Psoas muscle (tissue), 8 donors: ENCODE results near the gene LRP1-AS. TPM values are rescaled to one million over a fixed set of nuclear protein-coding genes. Genes with fewer than 3 reads are reported as not detected.

Source experiments
- ATAC-seq, 4 donors: fragments of 200-7000 bp; cut with Tn5 transposase; one replicate each; pipeline ENCODE4 v1.9.1; 2020; ENCODE audit warnings: moderate library complexity in 3 of 4, mild to moderate bottlenecking in 2 of 4
- DNase-seq, 2 donors: peaks; one replicate each; pipeline ENCODE4 v3.0.0-alpha.2; 2020
- H3K27ac ChIP-seq: fragments of 200-600 bp; one replicate; pipeline ENCODE4 v1.8.0; 2022
- H3K27me3 ChIP-seq, 3 donors: fragments of 200-600 bp in 1 of 3; one replicate each; pipeline versions ENCODE4 v1.6.1 to v1.8.0; 2013 to 2022; ENCODE audit warnings: low read length in 2 of 3, mild to moderate bottlenecking in 2 of 3, moderate library complexity in 1 of 3; ENCODE audit not compliant: insufficient read depth in 3 of 3
- H3K36me3 ChIP-seq, 2 donors: fragments of 200-600 bp in 1 of 2; one replicate each; pipeline versions ENCODE4 v1.6.1 to v1.8.0; 2013 to 2022; ENCODE audit warnings: low read depth in 1 of 2, mild to moderate bottlenecking in 1 of 2, moderate library complexity in 1 of 2; ENCODE audit not compliant: insufficient read depth in 1 of 2
- H3K4me1 ChIP-seq: fragments of 200-600 bp; one replicate; pipeline ENCODE4 v1.8.0; 2022
- H3K4me3 ChIP-seq: fragments of 200-600 bp; one replicate; pipeline ENCODE4 v1.8.0; 2022; ENCODE audit warnings: mild to moderate bottlenecking
- H3K9me3 ChIP-seq: fragments of 200-600 bp; one replicate; pipeline ENCODE4 v1.8.0; 2022
- CTCF ChIP-seq: fragments of 200-600 bp; IDR thresholded peaks from one replicate; pipeline ENCODE4 v1.8.0; 2022; ENCODE audit warnings: antibody characterized with exemption
- WGBS, 3 donors: extraction: QIAGEN DNeasy Blood & Tissue Kit; methylation state at CpG; one replicate each; pipeline versions ENCODE4 v1.1.6 to v1.1.7; 2013; 5-methylcytosine and 5-hydroxymethylcytosine counted together
- intact Hi-C, 2 donors: fragments of 100-400 bp; cut with DNase I; formaldehyde crosslinking; loops; one replicate each; pipeline versions ENCODE4 v1.11.0 to v1.14.2; 2022
- polyA plus RNA-seq, 3 donors: library from polyadenylated mRNA; stranded (reverse); fragments of 200-250 nt; gene quantifications; one replicate each; pipeline ENCODE4 v1.2.3, GENCODE V29; 2013
- total RNA-seq, 4 donors: library from RNA; stranded (reverse); fragmentation: NEBNext Ultra II Directional in 2 of 4; extraction: Animal tissue kit (Norgen Biotek cat#: 25700) in 2 of 4; gene quantifications; one replicate each; pipeline versions ENCODE4 v1.2.1 to v1.2.4, GENCODE V29; 2021 to 2023
- donor health status: healthy with polysubstance abuse.
- donor health status: DM: no; HTN: no; CAD: no; lungs with moderate emphysema.
- donor health status: Bipolar disorder and iron deficiency.
- donor health status: healthy.
- donor health status: DM: yes; HTN: yes; CAD: no.
- donor health status: DM: no; HTN: no; CAD: no.
- donor health status: DM: no; HTN: no; CAD: no.
- donor health status: DM: yes; HTN: yes; CAD: no.

The LRP1-AS gene
- total and polyA plus RNA-seq, 7 donors: not detected

DNA sequence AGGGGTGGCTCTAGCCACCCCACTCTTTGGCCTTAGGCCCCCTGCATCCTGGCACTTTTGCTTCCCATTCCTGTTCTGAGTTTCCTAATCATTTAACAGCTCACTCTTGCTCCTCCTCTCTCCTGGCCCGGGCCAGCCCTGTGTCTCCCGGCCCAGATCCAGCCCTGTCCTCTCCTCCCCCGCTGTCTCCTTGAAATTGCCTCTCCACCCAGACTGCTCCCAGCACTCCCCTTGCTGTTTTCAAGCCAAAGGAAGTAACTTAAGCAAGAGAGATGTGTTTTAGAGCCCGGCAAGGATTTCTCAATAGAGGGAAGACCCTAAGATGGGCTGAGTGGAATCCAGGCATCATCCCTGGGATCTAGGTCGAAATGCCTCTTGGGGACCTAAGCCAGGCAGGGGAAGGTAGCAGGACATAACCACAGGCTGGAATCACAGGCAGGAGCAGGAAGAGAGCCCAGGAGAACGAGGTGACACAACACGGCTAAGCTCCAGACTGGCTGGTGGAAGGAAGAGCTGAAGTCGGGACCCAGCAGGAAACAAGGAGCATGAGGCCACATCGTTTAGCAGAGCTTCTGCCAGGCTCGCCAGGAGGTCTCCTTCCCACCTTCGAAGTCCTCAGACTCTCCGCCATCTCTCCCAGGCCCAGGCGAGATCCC is 2.0 kb upstream of the LRP1-AS start:
- peaks cover 0 to 24% of the 10 kb centered on the region in 2 donors for H3K36me3 ChIP-seq
- intact Hi-C loops: no loop called here
- no peak for TF ChIP-seq CTCF
- H3K4me3 ChIP-seq: no peak overlapping the region
- H3K27ac ChIP-seq: peak overlapping the region; percentile 69
- H3K9me3 ChIP-seq: no peaks in the 10 kb centered on the region
- H3K4me1 ChIP-seq: peaks cover 7% of the 10 kb centered on the region
- ATAC-seq (peak; percentile 55 to 79 (median 74)), DNase-seq (peak; percentile 85 to 90)
- WGBS, 3 donors: 52 to 64% (median 52%) methylated on average over 13 of the region's 13 CpGs
- H3K27me3 ChIP-seq: no peaks in the 10 kb centered on the region

DNA sequence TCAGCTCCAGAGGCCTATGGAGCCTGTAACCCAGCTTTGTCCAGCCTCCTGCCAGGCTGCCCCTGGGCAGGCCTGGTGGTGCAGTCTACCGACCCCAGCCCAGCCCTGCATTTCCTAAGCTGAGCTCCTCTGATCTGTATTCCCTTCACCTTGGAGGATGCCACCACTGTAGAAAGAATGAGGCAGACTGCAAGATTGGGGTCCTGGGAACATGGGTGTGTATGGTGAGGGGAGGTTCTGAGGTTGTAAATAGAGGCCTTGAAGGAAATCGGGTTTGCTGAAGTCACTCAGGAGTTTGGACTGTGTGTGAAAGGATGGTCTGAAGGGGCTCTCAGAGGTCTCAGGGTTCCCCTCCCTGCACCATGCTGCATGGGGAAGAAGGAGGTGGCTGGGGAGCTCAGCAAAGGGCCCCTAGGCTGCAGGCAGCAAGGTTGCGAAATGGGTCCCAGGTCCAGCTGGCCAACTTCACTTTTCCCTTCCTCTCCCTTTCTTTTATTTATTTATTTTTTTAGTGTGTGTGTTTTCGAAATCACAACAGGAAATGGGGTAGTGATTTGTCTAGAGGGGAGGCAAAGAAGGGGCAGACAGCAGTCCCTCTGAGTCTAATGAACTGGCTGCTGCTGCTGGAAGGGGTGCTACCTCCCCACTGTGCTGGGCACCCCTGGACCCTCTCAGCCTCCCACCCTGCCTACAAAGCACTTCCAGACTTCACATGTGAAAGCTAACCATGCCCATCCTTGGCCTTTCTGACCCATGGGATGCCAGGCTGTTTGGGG is 1.2 kb upstream of the LRP1-AS start:
- peaks cover 0 to 26% of the 10 kb centered on the region in 2 donors for H3K36me3 ChIP-seq
- intact Hi-C loops: no loop called here
- peaks cover 7% of the 10 kb centered on the region for H3K4me1 ChIP-seq

DNA sequence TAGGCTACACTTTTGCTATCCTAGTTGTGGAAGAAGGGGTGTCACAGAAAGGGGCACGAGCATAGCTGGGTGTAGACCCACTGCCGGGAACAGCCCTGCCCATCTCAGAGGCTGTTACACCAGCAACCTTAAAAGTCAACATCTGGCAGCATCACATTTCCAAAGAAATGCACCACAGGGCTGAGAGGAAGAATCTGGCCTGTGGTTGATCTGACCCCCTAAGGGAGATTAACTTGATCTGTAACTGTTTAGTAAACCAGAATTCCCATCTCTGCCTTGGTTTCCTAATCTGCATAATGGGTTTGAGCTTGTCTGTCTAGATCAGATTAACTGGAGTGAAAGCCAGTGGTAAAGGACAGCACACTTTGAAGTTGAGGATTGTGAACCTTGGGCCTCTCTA is 1.3 kb downstream of the LRP1-AS start:
- DNase-seq: no peak
- 40 to 79% (median 50%) methylated on average over 2 of the region's 2 CpGs for WGBS, 3 donors
- no peak for ATAC-seq
- Histone ChIP-seq H3K4me3 (no peak overlapping the region), H3K27ac (peak overlapping the region; percentile 16), H3K4me1 (peaks cover 7% of the 10 kb centered on the region), H3K27me3 (no peaks in the 10 kb centered on the region), H3K9me3 (no peaks in the 10 kb centered on the region), H3K36me3 (peaks cover 0 to 33% of the 10 kb centered on the region in 2 donors)
- intact Hi-C loops: no loop called here
- no peak for TF ChIP-seq CTCF

More for the DNA sequence above, 1.2 kb upstream of the LRP1-AS start:
- Histone ChIP-seq H3K9me3 (no peaks in the 10 kb centered on the region), H3K4me3 (no peak overlapping the region), H3K27ac (peak overlapping the region; percentile 69), H3K27me3 (no peaks in the 10 kb centered on the region)
- TF ChIP-seq CTCF: no peak
- WGBS, 3 donors: 55 to 65% (median 61%) methylated on average over 4 of the region's 4 CpGs
- peak; percentile 80 to 85 for DNase-seq
- peak in 3 of 4 donors; percentile 35 to 62 (median 43) for ATAC-seq

- Histone ChIP-seq H3K36me3 (peaks cover 0 to 36% of the 10 kb centered on the region in 2 donors), H3K4me1 (peaks cover 7% of the 10 kb centered on the region), H3K9me3 (no peaks in the 10 kb centered on the region), H3K27ac (peak overlapping the region; percentile 16), H3K27me3 (no peaks in the 10 kb centered on the region), H3K4me3 (no peak overlapping the region)
- ATAC-seq: no peak
- TF ChIP-seq CTCF: no peak
- 37 to 51% (median 43%) methylated on average over 10 of the region's 10 CpGs for WGBS, 3 donors
- intact Hi-C loops: no loop called here
- no peak for DNase-seq
These were observed 1.9 kb downstream of the LRP1-AS start for GRCh38 chr12:57145460-57146059.
